B cell (primary cell): ENCODE measurements around the gene JARID2. TPM values are rescaled to one million over a fixed set of nuclear protein-coding genes. Genes with fewer than 3 reads are reported as not detected.
A peak's percentile ranks its signal among the peaks of the same experiment; 100 is the strongest.

ENCODE experiments used
- ATAC-seq: fragments of 200-7000 bp; cut with Tn5 transposase; one replicate; pipeline ENCODE4 v1.10.0; 2021; ENCODE audit warnings: low read depth, mild to moderate bottlenecking, moderate number of reproducible peaks, moderate library complexity
- CTCF ChIA-PET: fragments of 350-600 bp; sonication (Branson Sonifier 250); formaldehyde crosslinking; loops from one replicate; lab custom pipeline; 2021; ENCODE audit warnings: antibody characterized with exemption, inconsistent platforms; lab: Charles Lee
- POLR2A ChIA-PET: fragments of 350-600 bp; sonication (Branson Sonifier 250); formaldehyde crosslinking; loops from one replicate; lab custom pipeline; 2021; ENCODE audit warnings: antibody characterized with exemption; lab: Charles Lee
- DNase-seq: peaks from one replicate; pipeline ENCODE4 v3.0.0; 2013
- H2AFZ ChIP-seq: 2 replicates; pipeline ENCODE4 v1.6.1; 2012; ENCODE audit warnings: mild to moderate bottlenecking, low read depth, low read length; ENCODE audit not compliant: insufficient read depth, poor library complexity, severe bottlenecking
- H3K27ac ChIP-seq, 2 donors: 1 replicate in 1 of 2; 2 replicates in 1 of 2; pipeline ENCODE4 v1.5.1; 2012 to 2013; ENCODE audit warnings: low read length in 2 of 2, mild to moderate bottlenecking in 2 of 2, moderate library complexity in 1 of 2
- H3K27me3 ChIP-seq, 4 experiments: fragments of 200-600 bp in 1 of 4; sonication (generic) in 1 of 4; replicated peaks in 1 of 4; 1 replicate in 2 of 4; 2 replicates in 2 of 4; pipeline versions ENCODE4 v1.6.1 to v1.7.0; 2013 to 2016; ENCODE audit warnings: low read length in 3 of 4, mild to moderate bottlenecking in 2 of 4, mixed read lengths in 1 of 4, moderate library complexity in 1 of 4; ENCODE audit not compliant: insufficient read depth in 4 of 4, control insufficient read depth in 3 of 4; ENCODE audit errors: control extremely low read depth in 1 of 4
- H3K36me3 ChIP-seq, 2 experiments: replicated peaks in 1 of 2; 1 replicate in 1 of 2; 2 replicates in 1 of 2; pipeline versions ENCODE4 v1.6.1 to v1.7.1; 2013; ENCODE audit warnings: low read length in 1 of 2; ENCODE audit not compliant: insufficient read depth in 2 of 2, control insufficient read depth in 1 of 2; ENCODE audit errors: control extremely low read depth in 1 of 2, extremely low read depth in 1 of 2
- H3K4me1 ChIP-seq, 2 donors: fragments of 200-600 bp in 1 of 2; sonication (generic) in 1 of 2; 1 replicate in 1 of 2; 2 replicates in 1 of 2; pipeline versions ENCODE4 v1.5.1 to v1.6.1; 2013 to 2017; ENCODE audit warnings: low read length in 2 of 2; ENCODE audit not compliant: control insufficient read depth in 2 of 2, insufficient read depth in 2 of 2
- H3K4me2 ChIP-seq: replicated peaks from 2 replicates; pipeline ENCODE3; 2012; ENCODE audit warnings: mild to moderate bottlenecking, low read depth, low read length; ENCODE audit not compliant: poor library complexity, severe bottlenecking
- H3K4me3 ChIP-seq, 5 experiments: fragments of 200-600 bp in 1 of 5; sonication (generic) in 1 of 5; 1 replicate in 3 of 5; 2 replicates in 2 of 5; pipeline versions ENCODE4 v1.5.1 to v1.7.0; 2011 to 2016; ENCODE audit warnings: low read length in 4 of 5, mild to moderate bottlenecking in 4 of 5, low read depth in 2 of 5, control low read depth in 1 of 5, moderate library complexity in 1 of 5; ENCODE audit not compliant: insufficient read depth in 1 of 5; ENCODE audit errors: control extremely low read depth in 1 of 5, extremely low read depth in 1 of 5
- H3K79me2 ChIP-seq: fragments of 200-600 bp; sonication (generic); one replicate; pipeline ENCODE4 v1.6.0; 2016; ENCODE audit warnings: low read length; ENCODE audit not compliant: control insufficient read depth, insufficient read depth
- H3K9ac ChIP-seq: fragments of 200-600 bp; sonication (generic); 2 replicates; pipeline ENCODE4 v1.6.1; 2017; ENCODE audit warnings: mild to moderate bottlenecking, low read length, moderate library complexity
- H3K9me3 ChIP-seq, 3 donors: one replicate each; pipeline versions ENCODE4 v1.6.1 to v1.7.1; 2013; ENCODE audit warnings: low read length in 2 of 3; ENCODE audit not compliant: control insufficient read depth in 2 of 3, insufficient read depth in 1 of 3; ENCODE audit errors: control extremely low read depth in 1 of 3
- H4K20me1 ChIP-seq: 2 replicates; pipeline ENCODE4 v1.6.0; 2012; ENCODE audit warnings: mild to moderate bottlenecking, low read length; ENCODE audit not compliant: insufficient read depth, control insufficient read depth, poor library complexity, severe bottlenecking
- H3K27ac Mint-ChIP-seq: one replicate; pipeline ENCODE4 v1.8.0; 2021; ENCODE audit warnings: mixed read lengths
- H3K27me3 Mint-ChIP-seq: one replicate; pipeline ENCODE4 v1.8.0; 2021; ENCODE audit warnings: mixed read lengths
- H3K4me1 Mint-ChIP-seq: one replicate; pipeline ENCODE4 v1.8.0; 2021; ENCODE audit warnings: mixed read lengths
- H3K4me3 Mint-ChIP-seq: one replicate; pipeline ENCODE4 v1.8.0; 2021; ENCODE audit warnings: mixed read lengths
- H3K9me3 Mint-ChIP-seq: one replicate; pipeline ENCODE4 v1.8.0; 2022; ENCODE audit warnings: mixed read lengths; ENCODE audit not compliant: insufficient read depth
- EZH2 ChIP-seq: IDR thresholded peaks from 2 replicates; pipeline ENCODE4 v1.6.1; 2012; ENCODE audit warnings: borderline replicate concordance, low read depth, mild to moderate bottlenecking, moderate library complexity, low read length; ENCODE audit not compliant: insufficient read depth, poor library complexity, severe bottlenecking
- WGBS: methylation state at CpG from one replicate; pipeline ENCODE4 v1.1.5; 2013; ENCODE audit warnings: missing lambda C conversion rate; ENCODE audit not compliant: insufficient coverage; 5-methylcytosine and 5-hydroxymethylcytosine counted together
- intact Hi-C: fragments of 100-400 bp; cut with micrococcal nuclease; formaldehyde crosslinking; loops from one replicate; pipeline ENCODE4 v1.10.0; 2022
- polyA plus RNA-seq: library from polyadenylated mRNA; depleted of rRNA; stranded (reverse); fragments of >200 nt; gene quantifications from 2 replicates; pipeline ENCODE4 v1.2.3, GENCODE V29; 2012
- total RNA-seq, 2 donors: library from RNA; stranded (reverse); fragments of 120-200 nt in 1 of 2; gene quantifications; 1 replicate in 1 of 2; 2 replicates in 1 of 2; pipeline versions ENCODE4 v1.2.3 to v1.2.4, GENCODE V29; 2013 to 2022
- TF ChIP-seq, protein P1 (sequence below): fragments of 200-600 bp; IDR thresholded peaks from one replicate; pipeline ENCODE4 v1.8.0; 2022; ENCODE audit warnings: antibody characterized with exemption, mild to moderate bottlenecking

JARID2 gene
- total and polyA plus RNA-seq, 2 donors (not counting 1 experiment from before 2014, with no cell fraction given): 11.0 to 58.1 TPM

GRCh38 chr6:15260099-15260821, 14.4 kb downstream of the JARID2 start:
- no peak overlapping the region for H3K4me3 ChIP-seq
- peaks cover 55 to 68% of the 10 kb centered on the region in 2 donors for H3K4me1 ChIP-seq
- Mint-ChIP-seq H3K4me1 (peaks cover 85% of the 10 kb centered on the region), H3K9me3 (no peaks in the 10 kb centered on the region), H3K27me3 (no peaks in the 10 kb centered on the region), H3K4me3 (no peak overlapping the region), H3K27ac (peak overlapping the region; percentile 17)
- H3K9me3 ChIP-seq: no peaks in the 10 kb centered on the region
- no peaks in the 10 kb centered on the region for H3K27me3 ChIP-seq
- intact Hi-C loops: no loop called here
- H4K20me1 ChIP-seq: peaks cover 58% of the 10 kb centered on the region
- DNase-seq (no peak), ATAC-seq (no peak)
- peaks cover 99% of the 10 kb centered on the region for H3K79me2 ChIP-seq
- no peak overlapping the region for H3K9ac ChIP-seq
- ChIA-PET POLR2A (interaction anchor here (0.6 to 1.4 kb wide), 2 partner anchors 11 to 72 kb away, joined by 4 read pairs; no protein-coding TSS in a partner anchor), CTCF (interaction anchor here (0.5 to 1.4 kb wide), 4 partner anchors 11 to 185 kb away, joined by 3 to 8 read pairs (median 4); no protein-coding TSS in a partner anchor)
- H3K36me3 ChIP-seq: no peaks in the 10 kb centered on the region
- H3K27ac ChIP-seq: peak overlapping the region in 1 of 2 donors; percentile 14
- TF ChIP-seq, protein P1, sequence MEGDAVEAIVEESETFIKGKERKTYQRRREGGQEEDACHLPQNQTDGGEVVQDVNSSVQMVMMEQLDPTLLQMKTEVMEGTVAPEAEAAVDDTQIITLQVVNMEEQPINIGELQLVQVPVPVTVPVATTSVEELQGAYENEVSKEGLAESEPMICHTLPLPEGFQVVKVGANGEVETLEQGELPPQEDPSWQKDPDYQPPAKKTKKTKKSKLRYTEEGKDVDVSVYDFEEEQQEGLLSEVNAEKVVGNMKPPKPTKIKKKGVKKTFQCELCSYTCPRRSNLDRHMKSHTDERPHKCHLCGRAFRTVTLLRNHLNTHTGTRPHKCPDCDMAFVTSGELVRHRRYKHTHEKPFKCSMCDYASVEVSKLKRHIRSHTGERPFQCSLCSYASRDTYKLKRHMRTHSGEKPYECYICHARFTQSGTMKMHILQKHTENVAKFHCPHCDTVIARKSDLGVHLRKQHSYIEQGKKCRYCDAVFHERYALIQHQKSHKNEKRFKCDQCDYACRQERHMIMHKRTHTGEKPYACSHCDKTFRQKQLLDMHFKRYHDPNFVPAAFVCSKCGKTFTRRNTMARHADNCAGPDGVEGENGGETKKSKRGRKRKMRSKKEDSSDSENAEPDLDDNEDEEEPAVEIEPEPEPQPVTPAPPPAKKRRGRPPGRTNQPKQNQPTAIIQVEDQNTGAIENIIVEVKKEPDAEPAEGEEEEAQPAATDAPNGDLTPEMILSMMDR: no peak
- TF ChIP-seq EZH2: no peak
- WGBS: no CpG with 5 or more reads among the region's 4 CpGs
- H3K4me2 ChIP-seq: no peak overlapping the region
- H2AFZ ChIP-seq: no peak overlapping the region

DNA sequence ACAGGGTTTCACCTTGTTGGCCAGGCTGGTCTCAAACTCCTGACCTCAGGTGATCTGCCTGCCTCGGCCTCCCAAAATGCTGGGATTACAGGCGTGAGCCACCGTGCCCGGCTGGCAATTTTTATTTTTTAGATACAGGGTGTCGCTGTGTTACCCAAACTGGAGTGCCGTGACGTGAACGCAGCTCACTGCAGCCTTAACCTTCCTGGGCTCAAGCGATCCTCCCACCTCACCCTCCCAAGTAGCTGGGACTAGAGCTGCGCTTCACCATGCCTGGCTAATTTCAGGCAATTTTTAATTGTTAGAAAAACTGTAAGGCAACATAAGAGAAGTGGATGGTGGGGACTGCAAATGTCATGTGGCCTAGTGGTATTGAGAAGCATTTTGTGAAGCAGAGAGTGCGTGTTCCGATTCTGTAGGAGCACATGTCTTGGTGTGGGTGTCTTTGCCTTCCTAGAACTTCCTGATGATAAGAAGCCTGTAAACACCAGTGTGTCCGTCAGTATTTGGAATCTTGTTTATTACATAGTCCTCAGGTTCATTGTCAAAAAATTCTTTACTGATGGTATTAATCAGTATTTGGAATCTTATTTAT, 18.0 kb downstream of the JARID2 start:
- no peak for DNase-seq
- peaks cover 87% of the 10 kb centered on the region for H3K4me1 Mint-ChIP-seq
- no peaks in the 10 kb centered on the region for H3K27me3 Mint-ChIP-seq
- POLR2A ChIA-PET: no interaction called here
- Histone ChIP-seq H3K27me3 (no peaks in the 10 kb centered on the region), H4K20me1 (peaks cover 74% of the 10 kb centered on the region), H3K4me1 (peaks cover 70 to 74% of the 10 kb centered on the region in 2 donors), H3K9ac (no peak overlapping the region), H3K4me3 (no peak overlapping the region), H3K4me2 (peak overlapping the region; percentile 56), H3K9me3 (no peaks in the 10 kb centered on the region), H3K79me2 (peaks cover 99% of the 10 kb centered on the region), H2AFZ (no peak overlapping the region), H3K36me3 (no peaks in the 10 kb centered on the region), H3K27ac (no peak overlapping the region)
- TF ChIP-seq EZH2: no peak
- TF ChIP-seq, protein P1: no peak
- H3K27ac Mint-ChIP-seq: no peak overlapping the region
- H3K9me3 Mint-ChIP-seq: no peaks in the 10 kb centered on the region
- intact Hi-C loops: no loop called here
- 95% methylated on average over 5 of the region's 13 CpGs for WGBS
- no peak for ATAC-seq
- CTCF ChIA-PET: no interaction called here
- H3K4me3 Mint-ChIP-seq: peak overlapping the region; percentile 33
